GM21423 (cell line): ENCODE measurements around the gene MEI1.

Experiments
- ATAC-seq: cut with Tn5 transposase; IDR thresholded peaks from one replicate; pipeline ENCODE4 v1.9.1; 2021; ENCODE audit warnings: mild to moderate bottlenecking, moderate library complexity; ENCODE audit not compliant: unreplicated experiment

MEI1 gene

DNA sequence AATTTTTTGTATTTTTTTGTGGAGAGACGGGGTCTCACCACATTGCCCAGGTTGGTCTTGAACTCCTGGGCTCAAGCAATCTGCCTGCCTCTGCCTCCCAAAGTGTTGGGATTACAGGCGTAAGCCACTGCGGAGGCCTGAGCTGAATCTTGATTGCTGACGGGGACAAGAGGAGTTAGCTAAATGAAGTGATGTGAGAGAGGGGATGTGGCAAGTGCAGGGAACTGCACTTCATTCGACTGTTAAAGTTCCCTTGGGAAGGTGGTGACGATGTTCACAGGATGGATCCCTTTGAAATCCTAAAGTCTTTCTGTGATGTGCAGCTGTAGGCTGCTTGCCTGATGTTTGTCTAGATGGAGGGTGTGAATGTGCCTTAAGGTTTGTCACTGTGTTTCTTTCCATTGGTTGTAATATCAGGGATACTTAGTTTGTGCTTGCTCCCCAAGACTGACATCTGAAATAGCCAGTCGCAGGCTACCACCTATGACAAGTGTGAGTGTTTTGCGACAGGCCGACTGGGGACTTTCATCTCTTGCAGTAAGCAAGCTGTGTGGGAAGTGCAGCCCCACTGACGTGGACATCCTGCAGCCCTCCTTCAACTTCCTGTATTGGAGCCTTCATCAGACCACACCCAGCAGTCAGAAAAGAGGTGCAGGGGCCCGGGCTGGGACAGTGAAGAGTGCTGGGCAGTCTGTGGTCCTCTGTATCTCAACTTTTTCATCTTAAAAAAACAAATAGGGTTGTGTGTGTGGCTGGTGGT lies 81.6 kb downstream of the MEI1 start:
- ATAC-seq = peak; percentile 93

DNA sequence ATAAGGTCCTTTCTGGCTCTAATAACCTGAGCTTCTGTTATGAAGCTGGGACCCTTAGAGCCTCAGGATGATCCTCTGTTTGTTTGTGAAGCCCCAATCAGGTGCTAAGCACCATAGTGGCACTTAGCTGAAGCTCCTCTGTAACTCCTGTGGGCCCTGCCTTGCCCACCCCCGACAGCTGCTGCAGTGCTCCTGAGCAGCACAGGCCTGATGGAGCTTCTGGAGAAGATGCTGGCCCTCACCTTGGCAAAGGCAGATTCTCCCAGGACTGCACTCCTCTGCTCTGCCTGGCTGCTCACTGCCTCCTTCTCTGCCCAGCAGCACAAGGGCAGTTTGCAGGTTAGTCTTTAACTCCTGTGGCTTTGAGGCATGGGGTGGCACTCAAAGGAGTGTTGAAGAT lies 82.2 kb downstream of the MEI1 start:
- ATAC-seq = peak; percentile 4

DNA sequence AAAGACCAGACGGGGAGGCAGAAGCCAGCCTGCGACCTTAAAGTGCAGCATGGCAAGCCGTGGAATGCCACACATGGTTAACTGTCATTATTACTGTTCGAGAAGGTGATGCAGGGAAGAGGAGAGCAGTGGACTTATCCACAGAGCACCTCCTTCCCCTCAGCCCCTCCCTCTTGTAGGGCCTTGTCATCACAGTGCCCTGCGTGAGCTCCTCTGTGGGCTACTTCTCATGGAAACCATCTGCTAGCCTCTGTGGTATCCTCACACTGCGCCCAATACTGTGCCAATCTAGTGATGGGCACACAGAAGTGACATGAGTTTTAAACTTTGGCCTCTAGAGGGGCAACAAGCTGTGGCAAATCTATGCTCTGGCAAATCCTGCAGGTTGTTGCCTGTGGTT lies 83.0 kb downstream of the MEI1 start:
- no peak for ATAC-seq

DNA sequence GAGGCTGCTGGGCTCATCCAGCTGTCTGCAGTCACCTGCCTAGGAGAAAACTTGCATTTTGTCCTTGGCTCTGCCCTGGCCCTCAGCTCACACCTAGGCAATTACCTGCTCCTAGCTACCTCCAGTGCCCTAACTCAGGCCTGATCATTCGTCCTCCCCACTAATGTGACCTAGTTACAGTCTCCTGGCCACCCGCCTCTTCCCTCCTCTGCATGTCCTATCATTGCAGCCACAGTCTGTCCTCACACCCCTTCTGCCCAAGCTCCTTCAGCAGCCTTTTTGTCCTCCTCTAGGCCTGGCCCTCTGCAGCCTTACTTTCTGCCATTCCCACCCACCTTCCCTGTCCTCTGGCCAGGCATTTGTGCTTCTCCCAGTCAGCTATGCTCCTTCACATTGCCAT lies 83.4 kb downstream of the MEI1 start:
- ATAC-seq = no peak

DNA sequence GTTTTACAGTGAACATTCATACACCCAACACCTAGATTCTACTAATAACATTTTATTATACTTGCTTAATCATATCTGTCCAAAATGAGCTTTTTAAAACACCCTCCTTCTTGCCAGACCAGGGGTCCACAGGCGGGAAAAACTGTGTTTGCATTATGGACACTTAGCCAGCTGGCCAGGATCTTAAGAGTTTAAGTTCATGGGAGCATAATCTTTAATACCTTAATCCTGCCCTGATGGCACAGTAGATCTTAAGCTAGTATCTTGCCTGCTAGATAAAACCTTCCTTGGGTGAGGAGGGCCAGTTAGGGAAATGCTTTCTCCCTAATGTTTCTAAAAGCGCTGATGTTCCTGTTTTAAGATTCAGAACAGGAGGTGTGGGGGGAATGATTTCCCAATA lies 88.0 kb downstream of the MEI1 start:
- ATAC-seq = no peak

DNA sequence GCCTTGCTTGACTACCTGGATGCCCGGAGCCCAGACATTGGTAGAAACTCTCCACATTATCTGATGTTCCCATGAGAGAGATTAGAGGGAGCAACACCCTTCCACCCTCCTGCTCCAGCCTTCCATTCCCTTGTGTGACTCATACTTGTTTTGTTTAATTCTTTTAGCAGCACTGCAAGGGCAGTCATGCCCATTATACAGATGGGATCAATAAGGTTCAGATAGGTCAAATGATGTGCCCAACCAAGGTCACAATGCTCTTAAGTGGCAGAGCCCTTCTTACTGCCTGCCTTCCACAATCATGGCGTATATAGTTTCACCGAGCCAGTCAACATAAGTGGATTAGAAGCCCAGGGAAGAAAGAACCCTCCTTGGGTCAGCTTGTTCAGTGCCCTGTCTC lies 94.6 kb downstream of the MEI1 start:
- no peak for ATAC-seq

DNA sequence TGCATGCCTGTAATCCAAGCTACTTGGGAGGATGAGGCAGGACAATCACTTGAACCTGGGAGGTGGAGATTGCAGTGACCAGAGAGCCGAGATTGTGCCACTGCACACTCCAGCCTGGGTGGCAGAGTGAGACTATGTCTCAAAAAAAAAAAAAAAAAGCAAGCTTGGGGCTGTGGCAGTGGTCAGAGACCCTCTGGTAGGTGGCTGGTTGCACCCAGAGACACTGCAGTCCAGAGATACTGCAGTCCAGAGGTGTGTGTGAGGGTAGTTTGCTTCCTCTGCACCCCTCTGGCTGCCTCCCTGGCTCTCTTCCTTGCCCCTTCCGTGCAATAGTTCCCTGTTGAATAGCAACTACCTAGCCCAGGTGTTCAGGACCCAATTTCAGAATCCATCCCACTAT lies 99.4 kb downstream of the MEI1 start:
- ATAC-seq = no peak

DNA sequence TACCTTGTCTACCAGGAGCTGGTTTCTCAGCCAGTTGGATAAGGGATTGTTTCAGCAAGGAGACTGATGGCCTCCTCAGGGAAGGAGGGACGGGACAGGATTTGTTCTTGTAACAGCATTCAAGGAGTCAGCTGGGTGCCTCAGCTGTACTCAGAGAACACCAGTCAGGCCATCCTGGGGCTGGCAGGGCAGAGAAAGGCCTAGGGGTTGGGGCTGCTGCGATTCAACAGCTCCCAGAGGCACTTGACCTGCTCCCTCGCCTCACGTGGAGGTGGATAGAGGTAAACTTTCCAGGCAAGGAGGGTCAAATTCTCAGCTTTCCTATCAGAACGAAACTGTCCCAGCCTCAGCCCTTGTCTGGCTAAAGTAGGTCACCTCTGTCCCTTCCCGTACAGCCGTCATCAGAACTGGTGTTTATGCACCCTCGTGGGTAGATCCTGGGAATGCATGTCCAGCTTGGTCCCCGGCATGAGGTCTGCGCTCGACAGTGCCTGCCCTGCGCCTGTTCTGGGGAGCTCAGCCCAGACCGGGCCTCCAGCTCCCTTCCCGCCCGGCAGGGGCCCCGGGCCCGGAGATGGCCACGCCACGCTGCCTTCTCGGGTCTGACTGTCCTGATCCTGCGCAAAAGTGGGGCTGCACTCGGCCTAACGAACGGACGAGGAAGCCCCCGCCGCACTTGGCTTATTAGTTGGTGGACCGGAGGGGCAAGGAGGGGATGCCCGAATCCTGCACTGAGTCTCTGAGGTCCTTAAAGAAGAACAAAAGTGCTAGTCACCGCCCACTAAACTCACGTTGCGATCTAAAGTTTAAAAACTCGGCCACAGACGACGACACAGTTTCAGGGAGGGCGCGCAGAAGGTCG lies 100.4 kb downstream of the MEI1 start:
- peak; percentile 28 for ATAC-seq

DNA sequence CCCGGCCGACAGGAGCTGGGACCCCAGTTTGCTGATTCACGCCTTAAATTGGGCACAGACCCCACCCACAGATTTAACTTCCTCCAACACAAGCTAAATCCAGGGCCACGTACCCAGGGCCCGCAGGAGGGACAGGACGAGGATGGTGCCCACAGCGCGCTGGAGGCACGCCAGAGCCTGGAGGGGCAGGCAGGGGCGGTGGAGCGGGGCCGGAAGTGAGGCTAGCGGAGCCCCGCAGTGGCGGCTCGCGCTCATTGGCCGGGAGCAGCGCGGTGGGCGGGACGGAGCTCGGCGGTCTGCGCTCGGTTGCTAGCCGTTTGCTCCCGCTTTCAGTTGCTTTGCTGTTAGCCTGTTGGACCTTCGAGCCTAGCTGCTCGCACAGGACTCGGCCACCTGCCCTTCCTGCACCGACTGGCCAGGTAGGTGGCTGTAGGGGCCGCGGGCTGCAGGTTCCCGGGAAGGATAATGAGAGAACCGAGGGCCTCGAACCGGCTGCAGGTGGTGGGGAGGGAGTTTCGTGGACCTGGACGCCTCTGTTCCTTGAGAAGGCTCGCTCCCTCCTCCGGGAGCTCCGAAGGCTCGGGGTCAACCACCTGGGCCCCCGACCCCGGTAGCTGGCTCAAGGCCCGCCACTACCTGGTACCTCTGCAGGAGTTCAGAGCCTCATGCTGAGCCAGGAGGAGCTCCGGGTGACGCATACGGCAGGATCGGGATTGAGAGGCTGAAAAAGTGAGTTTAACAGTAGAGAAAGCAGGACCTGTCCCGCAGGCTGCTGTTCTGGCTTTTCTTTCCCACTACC lies 101.2 kb downstream of the MEI1 start, which contains the start of gene CCDC134:
Gene CCDC134 (plus strand): TSS at position 332 of the 799 bp plus-strand sequence. CDS start 8,212 bp downstream, outside the sequence.
- peak; percentile 90 for ATAC-seq

DNA sequence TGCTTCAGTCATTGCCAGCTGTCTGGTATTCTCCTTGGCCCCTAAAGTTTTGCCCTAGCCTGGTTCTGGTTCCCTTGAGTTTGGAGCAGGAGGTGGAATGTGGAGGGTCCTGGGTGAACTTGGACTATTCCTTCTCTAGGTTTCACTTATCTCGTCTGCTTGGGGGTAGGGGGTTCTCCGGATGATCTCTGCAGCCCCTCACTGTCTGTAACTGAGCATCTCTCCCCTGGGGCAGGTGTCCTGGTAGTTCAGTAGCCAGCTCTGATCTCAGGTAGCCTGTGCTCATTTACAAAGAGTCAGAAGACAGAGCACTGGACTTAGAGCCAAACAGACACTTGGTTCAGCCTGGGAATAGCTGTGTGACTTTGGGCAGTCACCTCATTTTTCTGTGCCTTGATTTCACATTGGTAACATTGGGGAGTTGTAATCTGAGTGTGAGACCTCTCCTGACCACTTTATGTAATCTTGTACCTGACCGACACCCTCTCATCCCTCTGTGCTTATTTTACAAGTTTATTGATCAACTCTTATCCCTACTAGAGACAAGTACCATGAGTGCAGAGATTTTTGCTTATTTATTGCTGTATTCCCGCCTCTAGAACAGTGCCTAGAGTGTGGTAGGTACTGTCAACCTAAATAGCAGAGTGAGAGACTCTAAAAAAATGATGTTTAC lies 102.0 kb downstream of the MEI1 start:
- no peak for ATAC-seq

DNA sequence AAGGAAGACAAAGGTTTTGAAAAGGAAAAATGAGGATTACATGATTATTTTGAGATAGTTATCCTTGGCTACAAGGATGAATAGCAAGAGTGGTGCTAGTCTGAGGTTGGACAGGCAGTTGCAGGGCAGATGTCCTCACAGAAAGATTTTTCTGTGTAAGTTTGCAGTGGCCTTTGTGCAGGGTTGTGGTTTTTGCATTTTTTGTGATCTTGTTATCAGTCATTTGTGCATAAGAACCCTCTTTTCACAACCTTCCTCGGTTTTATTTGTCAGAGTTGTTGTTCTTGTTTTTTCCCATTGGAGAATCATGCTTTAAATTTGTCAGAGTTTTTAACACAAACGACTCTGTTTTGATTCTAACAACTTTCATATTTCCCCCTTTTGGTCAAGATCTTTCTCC lies 102.6 kb downstream of the MEI1 start:
- no peak for ATAC-seq

DNA sequence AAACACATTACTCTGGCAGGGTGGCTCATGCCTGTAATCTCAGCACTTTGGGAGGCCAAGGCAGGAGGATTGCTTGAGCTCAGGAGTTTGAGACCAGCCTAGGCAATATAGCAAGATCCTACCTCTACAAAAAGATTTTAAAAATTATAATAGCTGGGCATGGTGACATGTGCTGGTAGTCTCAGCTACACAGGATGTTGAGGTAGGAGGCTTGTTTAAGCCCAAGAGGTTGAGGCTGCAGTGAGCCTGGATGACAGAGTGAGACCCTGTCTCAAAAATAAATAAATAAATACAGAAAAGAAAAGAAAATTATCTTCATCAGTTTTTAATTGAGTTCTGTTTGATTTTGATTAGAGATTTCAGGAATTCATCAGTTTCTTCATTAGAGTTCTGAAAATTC lies 106.3 kb downstream of the MEI1 start:
- no peak for ATAC-seq

DNA sequence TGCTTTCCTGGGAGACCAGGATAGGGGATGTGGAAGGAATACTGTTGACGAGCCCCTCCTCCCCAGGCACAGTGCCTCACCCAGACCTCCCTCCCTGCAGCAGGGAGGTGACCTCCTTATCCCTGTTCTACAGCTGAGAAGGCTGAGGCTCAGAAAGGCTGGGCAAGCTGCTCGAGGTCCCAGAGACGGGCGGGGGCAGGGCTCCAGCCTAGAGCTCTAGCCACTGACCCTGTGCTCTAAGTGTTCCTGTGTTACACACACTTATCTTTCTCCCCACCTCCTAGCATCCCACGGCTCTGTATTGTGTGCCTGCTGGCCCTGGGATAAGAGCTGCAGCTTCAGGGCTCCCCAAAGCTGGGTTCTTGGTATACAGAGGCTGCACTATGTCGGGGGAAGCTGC lies 109.1 kb downstream of the MEI1 start:
- ATAC-seq = no peak

DNA sequence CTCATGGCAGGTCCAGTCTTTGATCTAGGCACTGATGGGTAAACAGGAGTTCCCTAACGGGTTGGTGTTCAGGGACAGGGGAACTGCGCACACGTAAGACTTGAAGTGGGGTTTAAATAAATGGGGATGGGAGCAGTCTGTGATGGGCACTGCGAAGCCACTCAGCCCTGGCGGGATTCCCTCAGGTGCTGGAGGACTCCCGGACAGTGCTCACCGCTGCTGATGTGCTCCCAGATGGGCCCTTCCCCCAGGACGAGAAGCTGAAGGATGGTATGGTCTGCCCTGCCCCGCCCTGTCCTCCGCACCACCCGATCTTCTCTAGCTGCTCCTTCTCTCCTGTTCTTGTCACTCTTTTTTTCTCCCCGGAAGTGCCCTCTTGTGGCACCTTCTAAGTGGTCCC lies 110.7 kb downstream of the MEI1 start:
- ATAC-seq = no peak

DNA sequence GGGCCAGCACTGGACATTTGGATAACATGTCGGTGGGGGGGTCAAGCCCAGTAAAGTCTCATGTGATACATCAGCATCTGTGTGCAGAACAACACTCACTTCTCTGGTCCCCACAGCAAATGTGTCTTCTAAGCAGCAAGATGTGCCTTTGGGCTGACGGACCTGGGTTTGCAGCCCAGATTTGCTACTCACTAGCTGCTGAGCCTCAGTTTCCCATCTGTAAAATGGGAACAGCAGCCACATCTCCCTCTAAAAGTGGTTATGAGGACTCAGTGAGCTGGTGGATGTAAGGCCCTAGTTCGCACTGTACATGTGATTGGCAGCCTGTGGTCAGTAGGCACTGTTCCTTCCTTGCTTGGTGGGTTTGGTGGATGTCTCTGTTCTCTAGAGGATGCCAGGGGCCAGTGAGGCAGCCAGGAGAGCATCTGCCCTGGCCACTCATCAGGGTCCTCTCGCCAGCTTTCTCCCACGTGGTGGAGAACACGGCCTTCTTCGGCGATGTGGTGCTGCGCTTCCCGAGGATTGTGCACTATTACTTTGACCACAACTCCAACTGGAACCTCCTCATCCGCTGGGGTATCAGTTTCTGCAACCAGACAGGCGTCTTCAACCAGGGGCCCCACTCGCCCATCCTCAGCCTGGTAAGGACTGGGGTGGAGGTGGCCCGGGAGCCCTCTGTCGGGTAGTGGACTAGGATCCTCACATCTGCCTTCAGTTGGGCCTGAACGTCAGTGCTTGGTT lies 113.7 kb downstream of the MEI1 start:
- no peak for ATAC-seq

DNA sequence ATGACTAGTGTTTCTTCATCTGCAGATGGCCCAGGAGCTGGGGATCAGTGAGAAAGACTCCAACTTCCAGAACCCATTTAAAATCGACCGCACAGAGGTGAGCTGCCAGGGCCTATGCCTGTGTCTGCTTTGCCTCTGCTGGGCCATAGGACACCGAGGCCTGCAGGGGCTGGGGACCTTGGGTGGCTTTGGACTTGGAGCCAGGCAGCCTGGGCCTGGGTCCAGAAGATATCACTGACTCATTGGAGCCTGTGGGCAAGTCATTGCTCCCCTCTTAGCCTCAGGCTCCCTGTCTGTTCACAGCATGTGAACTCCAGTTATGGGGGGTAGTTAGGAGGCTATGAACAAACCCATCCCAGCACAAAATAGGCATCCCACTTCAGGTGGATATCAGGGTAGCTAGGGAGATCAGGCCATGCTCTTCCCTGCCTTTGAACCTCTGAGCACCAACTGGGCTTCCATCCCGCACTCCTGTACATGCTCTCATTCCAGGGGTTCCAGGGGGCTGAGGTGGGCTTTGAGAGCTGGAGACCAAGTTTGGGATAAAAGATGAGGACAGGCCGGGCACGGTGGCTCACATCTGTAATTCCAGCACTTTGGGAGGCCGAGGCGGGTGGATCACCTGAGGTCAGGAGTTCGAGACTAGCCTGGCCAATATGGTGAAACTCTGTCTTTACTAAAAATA lies 114.6 kb downstream of the MEI1 start:
- ATAC-seq = no peak

DNA sequence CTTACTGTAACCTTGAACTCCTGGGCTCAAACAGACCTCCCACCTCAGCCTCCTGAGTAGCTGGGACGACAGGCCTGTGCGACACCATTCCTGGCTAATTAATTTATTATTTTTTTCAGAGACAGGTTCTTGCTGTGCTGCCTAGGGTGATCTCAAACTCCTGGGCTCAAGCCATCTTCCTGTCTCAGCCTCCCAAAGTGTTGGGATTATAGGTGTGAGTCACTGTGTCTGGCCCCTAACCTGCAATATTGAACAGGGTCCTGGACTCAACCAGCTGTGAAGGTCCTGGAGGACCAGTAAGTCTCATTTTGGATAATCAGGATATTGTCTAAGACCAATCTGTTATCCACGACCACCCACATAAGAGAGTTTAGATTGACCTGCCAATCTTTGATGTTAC lies 116.4 kb downstream of the MEI1 start:
- ATAC-seq = no peak

DNA sequence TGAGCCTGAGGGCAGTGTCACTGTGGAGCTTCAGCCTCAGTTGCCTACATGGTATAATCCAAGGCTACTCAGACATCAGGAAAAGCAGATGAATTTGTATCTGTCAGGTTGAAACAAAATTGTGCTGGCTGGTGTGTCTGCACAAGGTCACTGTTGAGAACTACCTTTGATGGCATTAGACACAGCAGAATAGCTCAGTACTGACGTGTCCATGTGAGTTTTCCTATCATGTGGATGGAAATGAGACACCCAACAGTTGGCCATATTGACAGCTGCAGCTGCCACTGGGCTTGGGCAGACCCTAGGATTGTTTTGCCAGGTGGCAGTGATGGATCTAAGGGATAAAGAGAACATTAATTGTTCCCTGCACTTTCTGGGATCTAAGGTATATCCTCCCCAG lies 116.9 kb downstream of the MEI1 start:
- ATAC-seq = no peak

DNA sequence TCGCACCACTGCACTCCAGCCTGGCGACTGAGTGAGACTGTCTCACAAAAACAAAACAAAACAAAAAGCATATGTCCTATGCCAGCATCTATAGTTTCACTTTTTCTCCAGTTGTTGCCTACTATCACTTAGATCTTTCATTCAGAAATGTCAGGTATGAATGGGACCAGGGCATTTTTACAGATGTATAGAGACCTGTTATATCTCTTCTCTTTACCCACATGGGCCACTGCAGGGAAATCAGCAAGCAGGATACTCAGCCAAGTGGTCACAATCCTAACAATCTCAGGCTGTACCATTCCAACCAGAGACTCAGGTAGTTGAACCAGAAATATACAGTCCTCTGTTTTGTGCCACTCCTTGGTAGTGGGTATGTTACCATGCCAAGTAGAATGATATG lies 117.6 kb downstream of the MEI1 start:
- no peak for ATAC-seq

DNA sequence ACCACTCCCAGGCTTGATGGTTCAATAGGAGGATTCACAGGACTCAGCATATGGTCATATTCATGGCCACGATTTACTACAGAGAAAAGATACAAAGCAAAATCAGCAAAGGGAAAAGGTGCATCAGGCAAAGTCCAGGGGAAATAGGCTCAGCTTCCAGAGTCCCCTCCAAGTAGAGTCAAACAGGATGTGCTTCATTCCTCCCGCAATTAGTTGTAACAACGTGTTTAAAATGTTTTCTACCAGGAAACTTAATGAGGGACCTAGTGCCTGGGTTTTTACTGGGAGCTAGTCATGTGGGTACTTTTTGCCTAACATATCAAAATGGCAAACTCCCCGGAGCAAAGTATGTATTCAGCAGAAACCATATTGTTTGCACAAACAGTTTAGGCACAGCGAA lies 118.7 kb downstream of the MEI1 start:
- ATAC-seq = no peak
